ENCODE measurements around the gene DENND6B.

DNA sequence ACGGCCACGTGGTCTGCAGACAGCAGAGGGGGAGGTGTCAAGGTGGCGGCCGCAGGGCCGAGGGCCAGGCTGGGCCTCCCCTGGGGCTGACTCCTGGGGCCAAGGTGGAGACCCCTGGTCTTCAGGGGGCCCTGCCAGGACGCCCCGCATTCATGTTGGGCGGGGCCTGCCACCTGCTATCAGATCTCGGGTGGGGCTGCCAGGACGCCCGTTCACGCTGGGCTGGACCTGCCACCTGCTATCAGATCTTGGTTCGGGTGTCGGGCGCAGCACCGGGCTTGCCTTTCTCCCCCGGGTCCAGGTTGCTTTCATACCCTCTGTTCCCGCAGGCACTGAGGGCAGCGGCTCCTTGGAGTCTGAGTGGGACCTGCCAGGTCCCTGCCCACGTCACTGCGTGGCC is 40.5 kb downstream of the DENND6B start:
- TF ChIP-seq, protein P1, sequence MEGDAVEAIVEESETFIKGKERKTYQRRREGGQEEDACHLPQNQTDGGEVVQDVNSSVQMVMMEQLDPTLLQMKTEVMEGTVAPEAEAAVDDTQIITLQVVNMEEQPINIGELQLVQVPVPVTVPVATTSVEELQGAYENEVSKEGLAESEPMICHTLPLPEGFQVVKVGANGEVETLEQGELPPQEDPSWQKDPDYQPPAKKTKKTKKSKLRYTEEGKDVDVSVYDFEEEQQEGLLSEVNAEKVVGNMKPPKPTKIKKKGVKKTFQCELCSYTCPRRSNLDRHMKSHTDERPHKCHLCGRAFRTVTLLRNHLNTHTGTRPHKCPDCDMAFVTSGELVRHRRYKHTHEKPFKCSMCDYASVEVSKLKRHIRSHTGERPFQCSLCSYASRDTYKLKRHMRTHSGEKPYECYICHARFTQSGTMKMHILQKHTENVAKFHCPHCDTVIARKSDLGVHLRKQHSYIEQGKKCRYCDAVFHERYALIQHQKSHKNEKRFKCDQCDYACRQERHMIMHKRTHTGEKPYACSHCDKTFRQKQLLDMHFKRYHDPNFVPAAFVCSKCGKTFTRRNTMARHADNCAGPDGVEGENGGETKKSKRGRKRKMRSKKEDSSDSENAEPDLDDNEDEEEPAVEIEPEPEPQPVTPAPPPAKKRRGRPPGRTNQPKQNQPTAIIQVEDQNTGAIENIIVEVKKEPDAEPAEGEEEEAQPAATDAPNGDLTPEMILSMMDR (IDR thresholded peaks at IDR 0.05): no peak
- TF ChIP-seq POLR2A (IDR thresholded peaks at IDR 0.05): no peak
